22Rv1 (cell line): ENCODE data around the gene GAB2.

ENCODE experiments used
- H3K27ac ChIP-seq: fragments of 450-650 bp; 2 replicates; pipeline ENCODE4 v1.5.1; 2017
- ZFX ChIP-seq: fragments of 450-650 bp; IDR thresholded peaks from 2 replicates; pipeline ENCODE4 v1.6.1; 2017; ENCODE audit warnings: antibody characterized with exemption, borderline replicate concordance
- TF ChIP-seq, protein P1 (sequence below): fragments of 450-650 bp; IDR thresholded peaks from 2 replicates; pipeline ENCODE4 v1.5.1; 2017; ENCODE audit warnings: mild to moderate bottlenecking

Gene GAB2

DNA sequence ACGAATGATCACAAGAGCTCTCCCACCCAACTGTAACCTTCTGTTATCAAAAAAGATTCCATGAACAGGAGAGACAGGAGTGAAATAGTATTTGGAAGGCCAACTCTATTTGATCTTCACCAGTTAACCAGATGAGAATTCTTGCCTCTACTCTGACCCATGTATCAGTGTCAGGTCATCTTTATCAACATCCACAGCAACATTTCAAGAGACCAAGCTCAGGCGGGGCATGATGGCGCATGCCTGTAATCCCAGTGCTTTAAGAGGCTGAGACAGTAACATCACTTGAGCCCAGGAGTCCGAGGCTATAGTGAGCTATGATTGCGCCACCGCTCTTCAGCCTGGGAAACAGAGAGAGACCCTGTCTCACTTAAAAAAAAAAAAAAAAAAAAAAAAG lies 62.3 kb downstream of the GAB2 start:
- no peak overlapping the region for H3K27ac ChIP-seq
- TF ChIP-seq, protein P1, sequence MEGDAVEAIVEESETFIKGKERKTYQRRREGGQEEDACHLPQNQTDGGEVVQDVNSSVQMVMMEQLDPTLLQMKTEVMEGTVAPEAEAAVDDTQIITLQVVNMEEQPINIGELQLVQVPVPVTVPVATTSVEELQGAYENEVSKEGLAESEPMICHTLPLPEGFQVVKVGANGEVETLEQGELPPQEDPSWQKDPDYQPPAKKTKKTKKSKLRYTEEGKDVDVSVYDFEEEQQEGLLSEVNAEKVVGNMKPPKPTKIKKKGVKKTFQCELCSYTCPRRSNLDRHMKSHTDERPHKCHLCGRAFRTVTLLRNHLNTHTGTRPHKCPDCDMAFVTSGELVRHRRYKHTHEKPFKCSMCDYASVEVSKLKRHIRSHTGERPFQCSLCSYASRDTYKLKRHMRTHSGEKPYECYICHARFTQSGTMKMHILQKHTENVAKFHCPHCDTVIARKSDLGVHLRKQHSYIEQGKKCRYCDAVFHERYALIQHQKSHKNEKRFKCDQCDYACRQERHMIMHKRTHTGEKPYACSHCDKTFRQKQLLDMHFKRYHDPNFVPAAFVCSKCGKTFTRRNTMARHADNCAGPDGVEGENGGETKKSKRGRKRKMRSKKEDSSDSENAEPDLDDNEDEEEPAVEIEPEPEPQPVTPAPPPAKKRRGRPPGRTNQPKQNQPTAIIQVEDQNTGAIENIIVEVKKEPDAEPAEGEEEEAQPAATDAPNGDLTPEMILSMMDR: no peak
- TF ChIP-seq ZFX: no peak

GRCh38 chr11:78354408-78355308 lies 63.0 kb downstream of the GAB2 start:
- no peak for TF ChIP-seq ZFX
- TF ChIP-seq, protein P1: no peak
- no peak overlapping the region for H3K27ac ChIP-seq

DNA sequence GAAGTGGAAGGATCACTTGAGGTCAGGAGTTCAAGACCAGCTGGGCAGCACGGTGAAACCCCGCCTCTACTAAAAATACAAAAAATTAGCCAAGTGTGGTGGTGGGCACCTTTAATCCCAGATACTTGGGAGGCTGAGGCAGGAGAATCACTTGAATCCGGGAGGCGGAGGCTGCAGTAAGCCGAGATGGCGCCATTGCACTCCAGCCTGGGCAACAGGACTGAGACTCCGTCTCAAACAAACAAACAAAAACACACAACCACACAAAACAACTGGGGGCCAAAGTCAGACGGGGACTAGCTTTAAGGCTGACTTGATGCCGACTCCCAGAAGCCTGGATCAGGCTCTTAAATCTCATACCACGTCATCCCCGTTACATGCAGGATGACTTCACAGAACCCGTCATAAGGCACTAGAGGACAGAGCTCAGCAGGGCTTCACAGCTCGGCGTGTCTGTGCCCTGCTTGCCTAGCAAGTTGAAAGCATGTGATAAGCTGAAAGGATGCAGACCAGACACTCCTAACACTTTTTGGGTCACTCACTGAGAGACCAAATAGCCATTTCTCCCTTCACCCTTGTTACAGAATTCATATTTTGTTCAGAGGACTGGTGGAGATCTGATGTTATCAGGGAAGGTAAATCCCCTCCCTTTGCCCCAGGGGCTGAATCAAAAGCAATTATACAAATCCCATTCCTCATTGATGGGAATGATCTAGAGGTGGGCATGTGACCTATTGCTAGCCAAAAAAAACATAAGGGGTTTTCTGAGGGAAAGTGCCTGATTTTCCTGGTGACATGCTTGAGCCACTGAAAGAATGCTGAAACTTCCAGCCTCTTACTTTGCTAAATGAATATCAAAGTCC lies 65.4 kb downstream of the GAB2 start:
- no peak overlapping the region for H3K27ac ChIP-seq
- TF ChIP-seq ZFX: no peak
- TF ChIP-seq, protein P1: no peak

GRCh38 chr11:78351193-78351592 lies 66.4 kb downstream of the GAB2 start:
- H3K27ac ChIP-seq: no peak overlapping the region
- no peak for TF ChIP-seq ZFX
- TF ChIP-seq, protein P1: no peak

DNA sequence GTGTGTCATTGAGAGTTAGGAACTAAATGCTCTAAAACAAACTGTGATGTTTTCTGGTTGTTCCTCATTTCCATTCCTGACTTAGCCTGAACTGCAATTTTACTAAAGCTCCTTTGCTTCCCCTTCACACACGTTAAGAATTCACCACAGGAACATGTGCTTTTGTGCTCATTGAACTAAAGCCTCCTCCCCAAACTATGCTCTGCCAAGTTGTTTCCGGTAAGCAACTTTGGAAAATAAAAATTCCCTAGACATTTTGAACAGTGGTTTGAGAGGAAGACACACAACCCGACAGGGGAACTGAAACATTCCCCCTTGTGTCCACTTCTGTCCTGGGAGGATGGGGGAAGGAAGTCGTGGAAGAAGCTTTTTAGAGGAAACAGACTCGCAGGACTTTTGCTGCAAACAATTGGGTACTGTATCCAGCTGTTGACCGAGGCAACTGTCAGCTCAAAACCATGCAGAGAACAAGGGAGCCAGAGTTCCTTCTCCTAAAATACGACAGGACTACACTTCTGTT lies 66.9 kb downstream of the GAB2 start:
- no peak for TF ChIP-seq ZFX
- TF ChIP-seq, protein P1: no peak

DNA sequence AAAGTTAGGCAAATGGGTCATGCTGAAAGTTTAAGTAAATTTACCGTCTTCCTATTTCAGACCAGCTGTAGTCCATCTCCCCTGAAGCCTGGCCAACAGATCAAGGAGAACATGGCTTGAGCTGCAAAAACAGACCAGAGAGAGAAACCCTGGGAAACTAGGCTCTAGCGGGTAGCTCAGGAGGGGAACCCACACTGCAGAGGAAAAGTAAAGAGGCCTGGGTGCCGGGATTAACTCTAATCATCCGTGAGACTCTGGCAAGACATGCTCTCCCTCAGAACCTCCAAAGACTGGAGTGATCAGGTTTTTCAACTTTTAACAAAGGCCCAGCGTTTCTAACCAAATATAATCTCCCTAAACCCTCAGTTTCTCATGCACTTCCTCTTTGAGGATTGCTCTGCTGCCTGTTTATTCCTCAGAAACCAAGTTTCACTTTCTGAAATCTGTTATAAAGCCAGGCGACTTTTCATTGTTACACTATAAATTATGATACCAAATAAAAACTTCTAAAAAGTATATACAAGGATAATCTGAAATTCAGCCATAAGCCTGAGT lies 67.5 kb downstream of the GAB2 start:
- no peak overlapping the region for H3K27ac ChIP-seq
- TF ChIP-seq, protein P1: no peak
- no peak for TF ChIP-seq ZFX

More for the DNA sequence above, 66.9 kb downstream of the GAB2 start:
- H3K27ac ChIP-seq: no peak overlapping the region
